SK-N-SH treated with all-trans-retinoic acid at 6 μM for 48 hours (cell line): ENCODE measurements around the gene FCGR3A.
"Not testable (repeated sequence)": the region's sequence is repeated elsewhere in the genome, so short reads cannot be mapped to it uniquely, and the experiment has no call there.

Experiments
- ARNTL ChIP-seq: fragments of 450-650 bp; formaldehyde crosslinking; IDR thresholded peaks from 2 replicates; pipeline ENCODE4 v1.5.0; 2020; ENCODE audit warnings: low read depth, mild to moderate bottlenecking, moderate library complexity, borderline replicate concordance
- ESRRG ChIP-seq: fragments of 250-450 bp; sonication (Bioruptor Pico); IDR thresholded peaks from 2 replicates; pipeline ENCODE4 v1.6.1; 2021; ENCODE audit warnings: mild to moderate bottlenecking
- GLIS3 ChIP-seq: fragments of 250-450 bp; sonication (Bioruptor Pico); IDR thresholded peaks from 2 replicates; pipeline ENCODE4 v1.5.0; 2020; ENCODE audit warnings: mild to moderate bottlenecking, moderate library complexity
- OSR1 ChIP-seq: fragments of 250-450 bp; sonication (Bioruptor Pico); IDR thresholded peaks from 2 replicates; pipeline ENCODE4 v1.8.0; 2022; ENCODE audit warnings: moderate library complexity, mild to moderate bottlenecking, inconsistent platforms
- RARB ChIP-seq: fragments of 250-450 bp; sonication (Bioruptor Pico); IDR thresholded peaks from 2 replicates; pipeline ENCODE4 v1.8.0; 2021; ENCODE audit warnings: mild to moderate bottlenecking, moderate library complexity
- SNAI2 ChIP-seq: fragments of 250-450 bp; sonication (Bioruptor Pico); IDR thresholded peaks from 2 replicates; pipeline ENCODE4 v1.5.0; 2020; ENCODE audit warnings: mild to moderate bottlenecking, moderate library complexity
- TOX ChIP-seq: fragments of 250-450 bp; sonication (Bioruptor Pico); IDR thresholded peaks from 2 replicates; pipeline ENCODE4 v1.8.0; 2021; ENCODE audit warnings: mild to moderate bottlenecking, moderate library complexity, borderline replicate concordance
- ZC3H10 ChIP-seq: fragments of 250-450 bp; sonication (Bioruptor Pico); IDR thresholded peaks from 2 replicates; pipeline ENCODE4 v1.5.1; 2021; ENCODE audit warnings: mild to moderate bottlenecking, moderate library complexity
- ZNF565 ChIP-seq: fragments of 450-650 bp; formaldehyde crosslinking; conservative IDR thresholded peaks from 2 replicates; pipeline ENCODE4 v1.5.0; 2020; ENCODE audit warnings: low read depth, mild to moderate bottlenecking, moderate library complexity
- ZNF8 ChIP-seq: fragments of 450-650 bp; formaldehyde crosslinking; IDR thresholded peaks from 2 replicates; pipeline ENCODE4 v1.5.0; 2020; ENCODE audit warnings: mild to moderate bottlenecking, moderate library complexity
- TF ChIP-seq, protein P1 (sequence below): fragments of 250-450 bp; sonication (Bioruptor Pico); IDR thresholded peaks from 2 replicates; pipeline ENCODE4 v1.8.0; 2020; ENCODE audit warnings: mild to moderate bottlenecking, moderate library complexity, borderline replicate concordance
- TF ChIP-seq, protein P2 (sequence below): fragments of 250-450 bp; sonication (Bioruptor Pico); IDR thresholded peaks from 2 replicates; pipeline ENCODE4 v1.5.0; 2020; ENCODE audit warnings: mild to moderate bottlenecking, moderate library complexity
- TF ChIP-seq, protein P3 (sequence below): fragments of 250-450 bp; sonication (Bioruptor Pico); IDR thresholded peaks from 2 replicates; pipeline ENCODE4 v1.8.0; 2021; ENCODE audit warnings: low read depth, mild to moderate bottlenecking, moderate library complexity, borderline replicate concordance

DNA sequence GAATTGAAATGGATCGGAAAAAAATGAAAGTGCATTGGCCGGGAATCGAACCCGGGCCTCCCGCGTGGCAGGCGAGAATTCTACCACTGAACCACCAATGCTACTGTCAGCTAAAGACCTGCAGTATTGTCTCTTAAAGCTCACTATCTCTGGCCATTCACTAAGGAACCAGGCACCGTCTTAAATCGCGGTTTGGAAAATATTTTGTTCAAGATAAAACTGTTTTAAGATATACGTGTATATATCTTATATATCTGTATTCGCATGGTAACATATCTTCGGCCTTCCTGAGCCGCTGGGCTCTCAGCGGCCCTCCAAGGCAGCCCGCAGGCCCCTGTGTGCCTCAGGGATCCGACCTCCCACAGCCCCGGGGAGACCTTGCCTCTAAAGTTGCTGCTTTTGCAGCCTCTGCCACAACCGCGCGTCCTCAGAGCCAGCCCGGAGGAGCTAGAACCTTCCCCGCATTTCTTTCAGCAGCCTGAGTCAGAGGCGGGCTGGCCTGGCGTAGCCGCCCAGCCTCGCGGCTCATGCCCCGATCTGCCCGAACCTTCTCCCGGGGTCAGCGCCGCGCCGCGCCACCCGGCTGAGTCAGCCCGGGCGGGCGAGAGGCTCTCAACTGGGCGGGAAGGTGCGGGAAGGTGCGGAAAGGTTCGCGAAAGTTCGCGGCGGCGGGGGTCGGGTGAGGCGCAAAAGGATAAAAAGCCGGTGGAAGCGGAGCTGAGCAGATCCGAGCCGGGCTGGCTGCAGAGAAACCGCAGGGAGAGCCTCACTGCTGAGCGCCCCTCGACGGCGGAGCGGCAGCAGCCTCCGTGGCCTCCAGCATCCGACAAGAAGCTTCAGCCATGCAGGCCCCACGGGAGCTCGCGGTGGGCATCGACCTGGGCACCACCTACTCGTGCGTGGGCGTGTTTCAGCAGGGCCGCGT lies 25.5 kb downstream of the FCGR3A start, which contains the start of gene HSPA6:
- TF ChIP-seq ZC3H10 (CRISPR knock-in tag); TOX (CRISPR knock-in tag); ESRRG (CRISPR knock-in tag); ZNF8 (CRISPR knock-in tag); ARNTL (CRISPR knock-in tag); GLIS3; RARB (CRISPR knock-in tag); ZNF565 (CRISPR knock-in tag); OSR1 (CRISPR knock-in tag); SNAI2 (CRISPR knock-in tag): not testable (repeated sequence)
- TF ChIP-seq, protein P1, sequence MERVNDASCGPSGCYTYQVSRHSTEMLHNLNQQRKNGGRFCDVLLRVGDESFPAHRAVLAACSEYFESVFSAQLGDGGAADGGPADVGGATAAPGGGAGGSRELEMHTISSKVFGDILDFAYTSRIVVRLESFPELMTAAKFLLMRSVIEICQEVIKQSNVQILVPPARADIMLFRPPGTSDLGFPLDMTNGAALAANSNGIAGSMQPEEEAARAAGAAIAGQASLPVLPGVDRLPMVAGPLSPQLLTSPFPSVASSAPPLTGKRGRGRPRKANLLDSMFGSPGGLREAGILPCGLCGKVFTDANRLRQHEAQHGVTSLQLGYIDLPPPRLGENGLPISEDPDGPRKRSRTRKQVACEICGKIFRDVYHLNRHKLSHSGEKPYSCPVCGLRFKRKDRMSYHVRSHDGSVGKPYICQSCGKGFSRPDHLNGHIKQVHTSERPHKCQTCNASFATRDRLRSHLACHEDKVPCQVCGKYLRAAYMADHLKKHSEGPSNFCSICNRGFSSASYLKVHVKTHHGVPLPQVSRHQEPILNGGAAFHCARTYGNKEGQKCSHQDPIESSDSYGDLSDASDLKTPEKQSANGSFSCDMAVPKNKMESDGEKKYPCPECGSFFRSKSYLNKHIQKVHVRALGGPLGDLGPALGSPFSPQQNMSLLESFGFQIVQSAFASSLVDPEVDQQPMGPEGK (CRISPR knock-in tag), result not testable (repeated sequence)
- TF ChIP-seq, protein P2, sequence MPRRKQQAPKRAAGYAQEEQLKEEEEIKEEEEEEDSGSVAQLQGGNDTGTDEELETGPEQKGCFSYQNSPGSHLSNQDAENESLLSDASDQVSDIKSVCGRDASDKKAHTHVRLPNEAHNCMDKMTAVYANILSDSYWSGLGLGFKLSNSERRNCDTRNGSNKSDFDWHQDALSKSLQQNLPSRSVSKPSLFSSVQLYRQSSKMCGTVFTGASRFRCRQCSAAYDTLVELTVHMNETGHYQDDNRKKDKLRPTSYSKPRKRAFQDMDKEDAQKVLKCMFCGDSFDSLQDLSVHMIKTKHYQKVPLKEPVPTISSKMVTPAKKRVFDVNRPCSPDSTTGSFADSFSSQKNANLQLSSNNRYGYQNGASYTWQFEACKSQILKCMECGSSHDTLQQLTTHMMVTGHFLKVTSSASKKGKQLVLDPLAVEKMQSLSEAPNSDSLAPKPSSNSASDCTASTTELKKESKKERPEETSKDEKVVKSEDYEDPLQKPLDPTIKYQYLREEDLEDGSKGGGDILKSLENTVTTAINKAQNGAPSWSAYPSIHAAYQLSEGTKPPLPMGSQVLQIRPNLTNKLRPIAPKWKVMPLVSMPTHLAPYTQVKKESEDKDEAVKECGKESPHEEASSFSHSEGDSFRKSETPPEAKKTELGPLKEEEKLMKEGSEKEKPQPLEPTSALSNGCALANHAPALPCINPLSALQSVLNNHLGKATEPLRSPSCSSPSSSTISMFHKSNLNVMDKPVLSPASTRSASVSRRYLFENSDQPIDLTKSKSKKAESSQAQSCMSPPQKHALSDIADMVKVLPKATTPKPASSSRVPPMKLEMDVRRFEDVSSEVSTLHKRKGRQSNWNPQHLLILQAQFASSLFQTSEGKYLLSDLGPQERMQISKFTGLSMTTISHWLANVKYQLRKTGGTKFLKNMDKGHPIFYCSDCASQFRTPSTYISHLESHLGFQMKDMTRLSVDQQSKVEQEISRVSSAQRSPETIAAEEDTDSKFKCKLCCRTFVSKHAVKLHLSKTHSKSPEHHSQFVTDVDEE (CRISPR knock-in tag), result not testable (repeated sequence)
- TF ChIP-seq, protein P3, sequence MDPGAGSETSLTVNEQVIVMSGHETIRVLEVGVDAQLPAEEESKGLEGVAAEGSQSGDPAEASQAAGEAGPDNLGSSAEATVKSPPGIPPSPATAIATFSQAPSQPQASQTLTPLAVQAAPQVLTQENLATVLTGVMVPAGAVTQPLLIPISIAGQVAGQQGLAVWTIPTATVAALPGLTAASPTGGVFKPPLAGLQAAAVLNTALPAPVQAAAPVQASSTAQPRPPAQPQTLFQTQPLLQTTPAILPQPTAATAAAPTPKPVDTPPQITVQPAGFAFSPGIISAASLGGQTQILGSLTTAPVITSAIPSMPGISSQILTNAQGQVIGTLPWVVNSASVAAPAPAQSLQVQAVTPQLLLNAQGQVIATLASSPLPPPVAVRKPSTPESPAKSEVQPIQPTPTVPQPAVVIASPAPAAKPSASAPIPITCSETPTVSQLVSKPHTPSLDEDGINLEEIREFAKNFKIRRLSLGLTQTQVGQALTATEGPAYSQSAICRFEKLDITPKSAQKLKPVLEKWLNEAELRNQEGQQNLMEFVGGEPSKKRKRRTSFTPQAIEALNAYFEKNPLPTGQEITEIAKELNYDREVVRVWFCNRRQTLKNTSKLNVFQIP (CRISPR knock-in tag), result not testable (repeated sequence)
